Neuronal stem cell (in vitro differentiated cells): ENCODE measurements around the gene TMEM87B.

Source experiments
- DNase-seq: peaks from one replicate; pipeline ENCODE4 v3.0.0-alpha.2; 2013; ENCODE audit warnings: low spot score
- H2AFZ ChIP-seq: one replicate; pipeline ENCODE4 v1.6.1; 2013; ENCODE audit warnings: mild to moderate bottlenecking, low read length, inconsistent platforms
- H2AK5ac ChIP-seq: 2 replicates; pipeline ENCODE4 v1.6.1; 2013; ENCODE audit warnings: low read depth, mild to moderate bottlenecking, inconsistent platforms, low read length, moderate library complexity, mixed read lengths
- H2BK120ac ChIP-seq: 2 replicates; pipeline ENCODE4 v1.6.1; 2013; ENCODE audit warnings: low read depth, mild to moderate bottlenecking, inconsistent platforms, low read length, moderate library complexity, mixed read lengths
- H2BK12ac ChIP-seq: one replicate; pipeline ENCODE4 v1.6.1; 2013; ENCODE audit warnings: low read length, inconsistent platforms
- H2BK15ac ChIP-seq: 2 replicates; pipeline ENCODE4 v1.6.1; 2013; ENCODE audit warnings: mild to moderate bottlenecking, low read length, inconsistent platforms, mixed read lengths
- H2BK5ac ChIP-seq: one replicate; pipeline ENCODE4 v1.6.1; 2013; ENCODE audit warnings: inconsistent platforms, mild to moderate bottlenecking, low read length, moderate library complexity
- H3K14ac ChIP-seq: one replicate; pipeline ENCODE4 v1.6.1; 2013; ENCODE audit warnings: low read length, inconsistent platforms
- H3K18ac ChIP-seq: 2 replicates; pipeline ENCODE4 v1.6.1; 2013; ENCODE audit warnings: low read length, inconsistent platforms
- H3K23ac ChIP-seq: 2 replicates; pipeline ENCODE4 v1.6.1; 2013; ENCODE audit warnings: low read depth, mild to moderate bottlenecking, mixed read lengths, low read length, inconsistent platforms; ENCODE audit not compliant: poor library complexity
- H3K27ac ChIP-seq: replicated peaks from 3 replicates; pipeline ENCODE4 v1.5.1; 2013; ENCODE audit warnings: low read length, inconsistent platforms
- H3K27me3 ChIP-seq, 3 experiments: 2 replicates each; pipeline ENCODE4 v1.6.1; 2013; ENCODE audit warnings: low read length in 3 of 3, mild to moderate bottlenecking in 2 of 3, inconsistent platforms in 1 of 3, low read depth in 1 of 3, mixed read lengths in 1 of 3, moderate library complexity in 1 of 3; ENCODE audit not compliant: control insufficient read depth in 3 of 3, insufficient read depth in 3 of 3
- H3K36me3 ChIP-seq, 2 donors: replicated peaks in 1 of 2; 2 replicates each; pipeline ENCODE4 v1.6.1; 2013; ENCODE audit warnings: low read length in 2 of 2; ENCODE audit not compliant: control insufficient read depth in 2 of 2, insufficient read depth in 2 of 2
- H3K4ac ChIP-seq: 2 replicates; pipeline ENCODE4 v1.6.1; 2013; ENCODE audit warnings: inconsistent platforms, mild to moderate bottlenecking, low read length, moderate library complexity
- H3K4me1 ChIP-seq, 2 donors: 1 replicate in 1 of 2; 2 replicates in 1 of 2; pipeline ENCODE4 v1.6.1; 2013; ENCODE audit warnings: low read length in 2 of 2, low read depth in 1 of 2; ENCODE audit not compliant: control insufficient read depth in 2 of 2, insufficient read depth in 1 of 2
- H3K4me2 ChIP-seq: one replicate; pipeline ENCODE4 v1.6.1; 2013; ENCODE audit warnings: mild to moderate bottlenecking, low read length, inconsistent platforms; ENCODE audit not compliant: insufficient read depth, poor library complexity, severe bottlenecking
- H3K4me3 ChIP-seq, 2 donors: 2 replicates each; pipeline ENCODE4 v1.5.1; 2013; ENCODE audit warnings: low read length in 2 of 2, mild to moderate bottlenecking in 2 of 2, inconsistent platforms in 1 of 2, moderate library complexity in 1 of 2
- H3K79me1 ChIP-seq: one replicate; pipeline ENCODE4 v1.6.1; 2013; ENCODE audit warnings: low read depth, mild to moderate bottlenecking, inconsistent platforms, low read length, moderate library complexity
- H3K9ac ChIP-seq: one replicate; pipeline ENCODE4 v1.6.1; 2013; ENCODE audit warnings: mild to moderate bottlenecking, low read depth, low read length, inconsistent platforms; ENCODE audit not compliant: poor library complexity
- H3K9me3 ChIP-seq, 2 donors: replicated peaks in 1 of 2; 2 replicates each; pipeline versions ENCODE3 to v1.6.1; 2013; ENCODE audit warnings: low read length in 2 of 2, mild to moderate bottlenecking in 2 of 2, inconsistent platforms in 1 of 2, low read depth in 1 of 2, mixed read lengths in 1 of 2, moderate library complexity in 1 of 2; ENCODE audit not compliant: control insufficient read depth in 2 of 2, insufficient read depth in 1 of 2
- H4K8ac ChIP-seq: one replicate; pipeline ENCODE4 v1.6.1; 2013; ENCODE audit warnings: low read depth, mild to moderate bottlenecking, inconsistent platforms, low read length, moderate library complexity
- H4K91ac ChIP-seq: one replicate; pipeline ENCODE4 v1.6.1; 2013; ENCODE audit warnings: low read length, low read depth, mild to moderate bottlenecking, inconsistent platforms; ENCODE audit not compliant: poor library complexity
- WGBS, 2 donors: extraction: QIAGEN DNeasy Blood & Tissue Kit; methylation state at CpG; one replicate each; pipeline ENCODE4 v1.1.7; 2013; ENCODE audit warnings: missing lambda C conversion rate in 2 of 2, mixed read lengths in 1 of 2; ENCODE audit not compliant: insufficient read length in 2 of 2, insufficient replicate concordance in 1 of 2; ENCODE audit errors: extremely low coverage in 2 of 2; 5-methylcytosine and 5-hydroxymethylcytosine counted together

TMEM87B gene

GRCh38 chr2:112168422-112169124 lies 113.5 kb downstream of the TMEM87B start:
- Histone ChIP-seq H3K4me1 (peaks cover 0 to 1% of the 10 kb centered on the region in 2 donors), H3K4ac (no peak overlapping the region), H3K23ac (no peak overlapping the region), H4K91ac (no peak overlapping the region), H3K27me3 (no peaks in the 10 kb centered on the region), H3K4me2 (no peak overlapping the region), H3K79me1 (no peaks in the 10 kb centered on the region), H3K9ac (no peak overlapping the region), H2BK120ac (no peak overlapping the region), H2AFZ (no peak overlapping the region), H2BK12ac (no peak overlapping the region), H3K14ac (no peak overlapping the region), H2BK5ac (no peak overlapping the region), H3K27ac (no peak overlapping the region), H3K9me3 (no peaks in the 10 kb centered on the region), H2BK15ac (no peak overlapping the region), H2AK5ac (no peak overlapping the region), H3K36me3 (peaks cover 0 to 5% of the 10 kb centered on the region in 2 donors), H4K8ac (no peak overlapping the region), H3K4me3 (no peak overlapping the region), H3K18ac (no peak overlapping the region)
- no CpG with 5 or more reads among the region's 10 CpGs for WGBS, 2 donors
- DNase-seq: no peak
